Thyroid gland (tissue), 4 donors: ENCODE measurements around the gene EEF1AKMT4. TPM values are rescaled to one million over a fixed set of nuclear protein-coding genes. Genes with fewer than 3 reads are reported as not detected.

ENCODE experiments used
- DNase-seq, 2 donors: peaks; one replicate each; pipeline ENCODE4 v3.0.0-alpha.2; 2019
- H3K27ac ChIP-seq, 3 donors: fragments of 200-600 bp; sonication (generic); 1 replicate in 2 of 3; 2 replicates in 1 of 3; pipeline ENCODE4 v1.5.1; 2016 to 2019; ENCODE audit warnings: mild to moderate bottlenecking in 1 of 3, moderate library complexity in 1 of 3
- H3K27me3 ChIP-seq: fragments of 200-600 bp; sonication (generic); one replicate; pipeline ENCODE4 v1.5.1; 2019
- H3K36me3 ChIP-seq, 2 donors: fragments of 200-600 bp; sonication (generic); one replicate each; pipeline ENCODE4 v1.5.1; 2016 to 2019
- H3K4me1 ChIP-seq, 2 donors: fragments of 200-600 bp; sonication (generic); one replicate each; pipeline ENCODE4 v1.5.1; 2017 to 2019
- H3K4me3 ChIP-seq, 3 donors: fragments of 200-600 bp; sonication (generic); replicated peaks in 1 of 3; 1 replicate in 2 of 3; 2 replicates in 1 of 3; pipeline ENCODE4 v1.5.1; 2016; ENCODE audit warnings: mild to moderate bottlenecking in 1 of 3
- H3K9me3 ChIP-seq: fragments of 200-600 bp; sonication (generic); one replicate; pipeline ENCODE4 v1.5.1; 2017
- POLR2A ChIP-seq, 2 donors: fragments of 450-650 bp; IDR thresholded peaks; one replicate each; pipeline ENCODE4 v1.6.1; 2017; ENCODE audit warnings: antibody characterized with exemption in 2 of 2, mild to moderate bottlenecking in 2 of 2, moderate library complexity in 1 of 2
- WGBS, 2 donors: methylation state at CpG; one replicate each; pipeline ENCODE4 v1.1.5; 2017; 5-methylcytosine and 5-hydroxymethylcytosine counted together
- intact Hi-C: fragments of 100-400 bp; cut with DNase I; formaldehyde crosslinking; loops from one replicate; pipeline ENCODE4 v1.15.1; 2023
- total RNA-seq, 4 donors: library from RNA; depleted of rRNA; stranded (reverse); fragments of >200 nt; gene quantifications; one replicate each; pipeline ENCODE4 v1.2.3, GENCODE V29; 2016
- TF ChIP-seq, protein P1 (sequence below), 6 experiments: fragments of 200-600 bp in 3 of 6; fragments of 450-650 bp in 3 of 6; sonication (generic) in 3 of 6; IDR thresholded peaks; one replicate each; pipeline ENCODE4 v1.5.1; 2016 to 2019; ENCODE audit warnings: antibody characterized with exemption in 6 of 6, mild to moderate bottlenecking in 2 of 6, inconsistent platforms in 1 of 6, moderate library complexity in 1 of 6

EEF1AKMT4 gene
- total RNA-seq, 4 donors from 2014 or later: 9.4 to 17.1 (median 13.5) TPM

DNA sequence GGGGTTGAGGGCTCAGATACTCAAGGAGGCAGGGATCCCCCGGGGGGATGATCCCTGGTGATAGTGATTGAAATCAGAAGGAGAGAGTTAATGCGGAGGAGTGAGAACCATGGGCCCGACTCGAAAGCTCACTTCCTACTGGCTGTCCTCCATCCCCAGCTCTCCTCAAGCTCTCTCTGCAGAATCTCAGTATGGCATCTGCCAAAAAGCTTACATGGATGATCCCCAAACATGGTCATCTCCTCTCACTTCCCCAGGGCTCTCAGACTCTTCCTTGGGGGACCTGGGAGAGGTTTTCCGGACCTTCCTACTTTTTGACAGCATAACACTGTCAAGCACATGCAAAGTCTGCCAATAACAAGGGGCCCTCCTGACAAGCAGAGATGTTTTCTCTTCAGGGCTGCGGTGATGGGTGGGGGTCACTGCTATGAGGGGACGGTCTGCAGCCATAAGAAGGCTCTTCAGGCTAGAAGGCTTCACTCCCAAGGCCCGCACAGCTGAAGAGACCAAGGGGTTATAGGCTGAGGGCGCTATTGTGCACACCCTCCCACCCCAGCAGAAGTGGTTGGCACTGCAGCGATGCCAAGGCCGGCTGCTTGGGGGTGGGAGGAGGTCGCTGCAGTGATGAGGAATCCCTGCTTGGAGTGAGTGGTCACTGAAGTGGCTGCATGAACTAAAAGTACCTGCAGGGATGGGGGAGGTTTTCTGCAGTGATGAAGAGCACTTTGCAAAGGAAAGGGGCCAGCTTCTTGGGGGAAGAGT is 20.9 kb upstream of the EEF1AKMT4 start:
- Histone ChIP-seq H3K36me3 (no peaks in the 10 kb centered on the region), H3K27me3 (peaks cover 6% of the 10 kb centered on the region), H3K27ac (no peak overlapping the region), H3K4me1 (peaks cover 9 to 24% of the 10 kb centered on the region in 2 donors), H3K4me3 (no peak overlapping the region), H3K9me3 (no peaks in the 10 kb centered on the region)
- intact Hi-C loops: no loop called here
- TF ChIP-seq, protein P1, sequence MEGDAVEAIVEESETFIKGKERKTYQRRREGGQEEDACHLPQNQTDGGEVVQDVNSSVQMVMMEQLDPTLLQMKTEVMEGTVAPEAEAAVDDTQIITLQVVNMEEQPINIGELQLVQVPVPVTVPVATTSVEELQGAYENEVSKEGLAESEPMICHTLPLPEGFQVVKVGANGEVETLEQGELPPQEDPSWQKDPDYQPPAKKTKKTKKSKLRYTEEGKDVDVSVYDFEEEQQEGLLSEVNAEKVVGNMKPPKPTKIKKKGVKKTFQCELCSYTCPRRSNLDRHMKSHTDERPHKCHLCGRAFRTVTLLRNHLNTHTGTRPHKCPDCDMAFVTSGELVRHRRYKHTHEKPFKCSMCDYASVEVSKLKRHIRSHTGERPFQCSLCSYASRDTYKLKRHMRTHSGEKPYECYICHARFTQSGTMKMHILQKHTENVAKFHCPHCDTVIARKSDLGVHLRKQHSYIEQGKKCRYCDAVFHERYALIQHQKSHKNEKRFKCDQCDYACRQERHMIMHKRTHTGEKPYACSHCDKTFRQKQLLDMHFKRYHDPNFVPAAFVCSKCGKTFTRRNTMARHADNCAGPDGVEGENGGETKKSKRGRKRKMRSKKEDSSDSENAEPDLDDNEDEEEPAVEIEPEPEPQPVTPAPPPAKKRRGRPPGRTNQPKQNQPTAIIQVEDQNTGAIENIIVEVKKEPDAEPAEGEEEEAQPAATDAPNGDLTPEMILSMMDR (IDR thresholded peaks at IDR 0.05): no peak
- no peak for TF ChIP-seq POLR2A (IDR thresholded peaks at IDR 0.05)
- 36 to 50% methylated on average over 12 of the region's 12 CpGs for WGBS, 2 donors
- peak; percentile 41 to 53 for DNase-seq

GRCh38 chr3:184229394-184230080 is 19.9 kb upstream of the EEF1AKMT4 start, which contains the start of gene VWA5B2:
Gene VWA5B2 (plus strand): TSS chr3:184229585. CDS start chr3:184230529, 944 bp downstream.
- Histone ChIP-seq H3K27me3 (peaks cover 6% of the 10 kb centered on the region), H3K36me3 (no peaks in the 10 kb centered on the region), H3K4me3 (peak within 1 kb of the TSS in 2 of 3 donors; percentile 30 to 39), H3K4me1 (peaks cover 9 to 29% of the 10 kb centered on the region in 2 donors), H3K9me3 (no peaks in the 10 kb centered on the region), H3K27ac (no peak within 1 kb of the TSS)
- intact Hi-C loops: loop anchor here (10.0 kb wide), 1 partner anchor 55 kb away; no protein-coding TSS in a partner anchor
- peak in 1 of 2 donors; percentile 52 for TF ChIP-seq POLR2A (IDR thresholded peaks at IDR 0.05)
- TF ChIP-seq, protein P1 (IDR thresholded peaks at IDR 0.05): peak in 4 of 6 experiments; percentile 21 to 60 (median 52)
- WGBS, 2 donors: 1 to 2% methylated on average over 19 to 20 of the region's 66 CpGs
- DNase-seq: peak; percentile 76

GRCh38 chr3:184230081-184230602 is 19.3 kb upstream of the EEF1AKMT4 start:
- intact Hi-C loops: loop anchor here (10.0 kb wide), 1 partner anchor 55 kb away; no protein-coding TSS in a partner anchor
- TF ChIP-seq, protein P1 (IDR thresholded peaks at IDR 0.05): no peak
- no peak for TF ChIP-seq POLR2A (IDR thresholded peaks at IDR 0.05)
- WGBS, 2 donors: 0 to 2% methylated on average over 1 to 16 of the region's 61 CpGs

DNA sequence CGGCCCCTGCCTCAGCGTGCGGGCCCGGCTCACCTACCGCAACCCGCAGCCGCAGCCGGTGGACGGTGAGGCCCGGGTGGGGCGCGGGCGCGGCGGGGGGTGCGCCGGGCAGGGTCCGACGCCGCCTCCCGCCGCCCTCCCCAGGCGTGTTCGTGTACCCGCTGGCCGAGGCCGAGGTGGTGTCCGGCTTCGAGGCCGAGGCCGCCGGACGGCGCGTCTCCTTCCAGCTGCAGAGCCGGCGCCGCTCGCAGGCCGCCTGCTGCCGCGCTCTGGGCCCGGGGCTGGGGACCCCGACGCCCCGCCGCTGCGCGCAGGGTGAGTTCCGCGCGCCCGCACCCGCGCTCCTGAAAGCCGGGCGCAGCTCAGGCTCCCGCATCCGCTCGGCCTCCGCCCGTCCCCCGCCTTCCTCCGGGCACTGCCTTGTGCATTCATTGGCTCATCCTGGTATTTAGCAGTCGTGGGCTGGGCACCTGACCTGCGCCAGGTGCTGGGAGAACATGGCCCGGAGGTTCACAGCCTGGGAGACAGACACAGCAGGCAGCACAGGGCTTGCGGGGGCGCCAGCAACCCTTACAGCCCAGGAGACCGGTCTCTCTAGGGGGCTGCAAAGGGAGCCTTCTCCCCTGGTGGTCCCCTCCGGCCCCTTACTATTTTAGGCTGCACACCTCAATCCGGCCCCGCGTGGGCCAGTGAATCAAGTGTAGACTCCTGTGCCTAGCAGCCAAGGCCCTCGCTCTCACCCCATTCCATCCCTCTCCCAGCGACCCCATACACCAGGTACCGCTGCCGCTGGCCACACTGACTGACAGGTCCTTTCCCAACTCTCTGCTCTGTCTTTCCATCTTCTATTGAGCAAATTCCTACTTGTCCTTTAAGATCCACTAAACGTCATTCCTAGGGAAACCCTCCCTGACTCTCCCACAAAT is 18.6 kb upstream of the EEF1AKMT4 start:
- intact Hi-C loops: loop anchor here (10.0 kb wide), 1 partner anchor 54 kb away; no protein-coding TSS in a partner anchor
- no peaks in the 10 kb centered on the region for H3K9me3 ChIP-seq
- H3K4me3 ChIP-seq: peak overlapping the region in 1 of 3 donors; percentile 30
- H3K27ac ChIP-seq: no peak overlapping the region
- H3K27me3 ChIP-seq: peaks cover 6% of the 10 kb centered on the region
- peak; percentile 41 to 46 for DNase-seq
- WGBS, 2 donors: 16 to 49% methylated on average over 9 to 34 of the region's 79 CpGs
- TF ChIP-seq POLR2A (IDR thresholded peaks at IDR 0.05): no peak
- TF ChIP-seq, protein P1 (IDR thresholded peaks at IDR 0.05): no peak
- H3K4me1 ChIP-seq: peaks cover 9 to 31% of the 10 kb centered on the region in 2 donors
- H3K36me3 ChIP-seq: no peaks in the 10 kb centered on the region

More at GRCh38 chr3:184230081-184230602, 19.3 kb upstream of the EEF1AKMT4 start:
- no peak for DNase-seq
- no peak overlapping the region for H3K27ac ChIP-seq
- no peaks in the 10 kb centered on the region for H3K9me3 ChIP-seq
- peaks cover 9 to 31% of the 10 kb centered on the region in 2 donors for H3K4me1 ChIP-seq
- H3K4me3 ChIP-seq: peak overlapping the region in 1 of 3 donors; percentile 30
- H3K36me3 ChIP-seq: no peaks in the 10 kb centered on the region
- H3K27me3 ChIP-seq: peaks cover 6% of the 10 kb centered on the region
